GM19193 (cell line): ENCODE data around the gene SPIRE2.

Experiments
- POLR2A ChIP-seq: IDR thresholded peaks from 4 replicates; pipeline ENCODE4 v1.6.1; 2011; ENCODE audit not compliant: insufficient read depth, insufficient read length; ENCODE audit errors: extremely low read depth

Gene SPIRE2

GRCh38 chr16:89883346-89884040, 55.2 kb downstream of the SPIRE2 start:
- no peak for TF ChIP-seq POLR2A

GRCh38 chr16:89884041-89884421, 55.8 kb downstream of the SPIRE2 start:
- no peak for TF ChIP-seq POLR2A

- no peak for TF ChIP-seq POLR2A
Observed at GRCh38 chr16:89887243-89887642, 59.0 kb downstream of the SPIRE2 start.

GRCh38 chr16:89890200-89890599, 61.9 kb downstream of the SPIRE2 start:
- TF ChIP-seq POLR2A: no peak

- no peak for TF ChIP-seq POLR2A
Observed at GRCh38 chr16:89890886-89891657, 62.8 kb downstream of the SPIRE2 start.

- no peak for TF ChIP-seq POLR2A
Observed at GRCh38 chr16:89892055-89892630, 63.9 kb downstream of the SPIRE2 start.

- no peak for TF ChIP-seq POLR2A
Observed at GRCh38 chr16:89892635-89893034, 64.4 kb downstream of the SPIRE2 start.

- no peak for TF ChIP-seq POLR2A
Observed at GRCh38 chr16:89893642-89894548, 65.6 kb downstream of the SPIRE2 start.

GRCh38 chr16:89895482-89896250, 67.4 kb downstream of the SPIRE2 start:
- no peak for TF ChIP-seq POLR2A

GRCh38 chr16:89897204-89897603, 68.9 kb downstream of the SPIRE2 start:
- TF ChIP-seq POLR2A: no peak

GRCh38 chr16:89898201-89898967, 70.1 kb downstream of the SPIRE2 start:
- no peak for TF ChIP-seq POLR2A

- TF ChIP-seq POLR2A: no peak
Observed at GRCh38 chr16:89899879-89900481, 71.7 kb downstream of the SPIRE2 start.

GRCh38 chr16:89900885-89901284, 72.6 kb downstream of the SPIRE2 start:
- TF ChIP-seq POLR2A: no peak
